ENCODE results near the gene MRPS26.
"Not testable (repeated sequence)": the region's sequence is repeated elsewhere in the genome, so short reads cannot be mapped to it uniquely, and the experiment has no call there.

The MRPS26 gene

GRCh38 chr20:3043322-3043721 lies 2.5 kb upstream of the MRPS26 start, which contains the start of gene GNRH2:
TSS of gene GNRH2 (plus strand) at chr20:3043622. CDS start at chr20:3044415, 793 bp downstream.
- no peak for DNase-seq

DNA sequence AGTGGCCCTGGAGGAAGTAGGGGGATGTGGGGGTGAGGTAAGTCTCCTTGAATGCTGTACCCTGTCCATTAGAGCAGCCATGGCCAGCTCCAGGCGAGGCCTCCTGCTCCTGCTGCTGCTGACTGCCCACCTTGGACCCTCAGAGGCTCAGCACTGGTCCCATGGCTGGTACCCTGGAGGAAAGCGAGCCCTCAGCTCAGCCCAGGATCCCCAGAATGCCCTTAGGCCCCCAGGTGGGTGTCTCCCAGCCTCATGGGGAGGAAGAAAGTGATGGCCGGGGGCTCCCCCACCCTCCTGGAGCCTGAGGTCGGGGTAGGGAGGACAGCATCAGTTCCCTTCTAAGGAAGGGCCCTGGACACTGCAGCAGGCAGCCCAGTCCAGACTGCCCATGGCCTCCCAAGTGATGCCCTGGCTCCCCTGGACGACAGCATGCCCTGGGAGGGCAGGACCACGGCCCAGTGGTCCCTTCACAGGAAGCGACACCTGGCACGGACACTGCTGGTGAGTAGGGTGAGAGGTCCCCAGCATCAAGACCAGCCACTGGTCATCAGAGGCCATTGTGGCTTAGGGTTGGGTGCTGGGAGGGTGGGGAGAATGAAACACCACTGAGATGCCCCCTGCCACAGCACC lies 1.4 kb upstream of the MRPS26 start:
- no peak for DNase-seq

DNA sequence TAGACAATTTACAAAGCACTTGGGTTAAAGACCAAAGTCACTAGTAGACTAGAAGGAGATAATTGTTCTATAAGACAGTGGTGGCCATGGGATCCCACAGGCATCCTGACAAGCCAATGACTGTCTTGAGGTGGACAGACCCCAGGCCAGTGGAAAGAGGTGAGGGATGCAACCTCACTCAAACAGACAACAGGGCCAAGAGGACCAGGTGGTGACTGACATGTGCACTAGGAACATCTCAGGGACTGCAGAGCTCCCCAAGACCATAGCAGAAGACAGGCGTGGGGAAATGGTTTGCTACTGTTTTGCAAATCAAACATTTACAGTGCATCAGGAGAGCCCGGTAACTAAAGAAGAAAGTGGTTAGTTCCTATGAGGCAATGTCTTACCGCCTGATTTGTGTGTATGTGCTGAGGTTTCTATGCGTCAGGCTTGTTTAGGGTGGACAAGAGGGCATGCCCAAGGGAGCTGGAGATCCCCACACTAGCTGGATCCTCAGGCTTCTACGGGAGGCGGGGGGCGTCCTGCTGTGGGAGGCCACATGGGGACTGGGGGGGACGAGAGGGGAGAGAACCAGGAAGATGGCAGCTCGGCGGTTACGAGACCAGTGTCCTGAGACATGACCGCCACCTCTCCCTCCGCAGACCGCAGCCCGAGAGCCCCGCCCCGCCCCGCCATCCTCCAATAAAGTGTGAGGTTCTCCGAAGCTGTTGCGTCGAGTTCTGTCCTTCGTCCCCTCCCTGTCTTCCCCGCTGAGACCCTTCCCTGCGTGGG lies 623 bp upstream of the MRPS26 start:
- DNase-seq: peak; percentile 90

- DNase-seq: peak; percentile 93
Measured at GRCh38 chr20:3046677-3047462, 1.0 kb downstream of the MRPS26 start.

GRCh38 chr20:3047486-3048419 lies 1.9 kb downstream of the MRPS26 start:
- no peak for DNase-seq

DNA sequence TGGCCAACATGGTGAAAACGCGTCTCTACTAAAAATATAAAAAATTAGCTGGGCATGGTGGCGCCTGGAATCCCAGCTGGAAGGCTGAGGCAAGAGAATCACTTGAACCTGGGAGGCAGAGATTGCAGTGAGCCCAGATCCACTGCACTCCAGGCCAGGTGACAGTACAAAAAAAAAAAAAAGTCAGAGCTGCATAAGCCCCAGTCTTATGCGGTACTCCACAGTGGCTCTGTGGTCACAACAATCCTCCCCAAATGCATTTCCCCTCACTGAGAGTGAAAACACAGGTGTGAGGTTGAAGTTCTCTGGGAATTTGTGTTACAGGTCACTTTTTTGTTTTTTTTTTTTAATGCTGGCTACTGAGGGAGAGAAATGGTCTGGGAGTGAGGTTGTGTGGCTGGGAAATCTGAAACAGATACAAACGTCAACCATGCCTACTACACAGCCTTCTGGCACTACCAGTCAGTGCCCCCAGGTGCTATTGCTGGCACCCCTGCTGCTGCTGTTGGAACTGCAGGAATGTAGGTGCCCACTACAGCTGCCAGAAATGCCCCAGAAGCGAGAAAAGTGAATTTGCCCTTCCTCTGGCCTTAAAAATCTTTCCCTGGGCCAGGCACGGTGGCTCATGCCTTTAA lies 5.7 kb downstream of the MRPS26 start:
- no peak for DNase-seq

DNA sequence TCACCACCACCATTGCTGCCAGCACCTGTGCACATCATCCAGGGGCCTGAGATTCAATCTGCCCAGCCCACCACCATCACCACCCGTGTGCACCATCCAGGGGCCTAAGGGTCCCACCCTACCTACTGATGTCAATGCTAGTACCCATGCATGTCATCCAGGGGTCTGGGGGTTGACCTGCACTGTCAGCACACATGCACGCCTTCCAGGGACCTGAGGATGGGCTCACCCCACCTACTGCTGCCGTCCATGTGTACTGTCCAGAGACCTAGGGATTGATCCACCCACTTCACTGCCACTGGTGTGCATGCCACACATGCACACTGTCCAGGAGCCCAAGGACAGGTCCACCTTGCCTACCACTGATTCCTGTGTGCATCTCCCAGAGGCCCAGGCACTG lies 13.6 kb downstream of the MRPS26 start:
- DNase-seq: no peak

- not testable (repeated sequence) for DNase-seq
Measured at GRCh38 chr20:3064119-3064518, 18.3 kb downstream of the MRPS26 start.

GRCh38 chr20:3067139-3068014 lies 21.5 kb downstream of the MRPS26 start:
- DNase-seq: no peak

GRCh38 chr20:3068075-3068474 lies 22.2 kb downstream of the MRPS26 start:
- no peak for DNase-seq

DNA sequence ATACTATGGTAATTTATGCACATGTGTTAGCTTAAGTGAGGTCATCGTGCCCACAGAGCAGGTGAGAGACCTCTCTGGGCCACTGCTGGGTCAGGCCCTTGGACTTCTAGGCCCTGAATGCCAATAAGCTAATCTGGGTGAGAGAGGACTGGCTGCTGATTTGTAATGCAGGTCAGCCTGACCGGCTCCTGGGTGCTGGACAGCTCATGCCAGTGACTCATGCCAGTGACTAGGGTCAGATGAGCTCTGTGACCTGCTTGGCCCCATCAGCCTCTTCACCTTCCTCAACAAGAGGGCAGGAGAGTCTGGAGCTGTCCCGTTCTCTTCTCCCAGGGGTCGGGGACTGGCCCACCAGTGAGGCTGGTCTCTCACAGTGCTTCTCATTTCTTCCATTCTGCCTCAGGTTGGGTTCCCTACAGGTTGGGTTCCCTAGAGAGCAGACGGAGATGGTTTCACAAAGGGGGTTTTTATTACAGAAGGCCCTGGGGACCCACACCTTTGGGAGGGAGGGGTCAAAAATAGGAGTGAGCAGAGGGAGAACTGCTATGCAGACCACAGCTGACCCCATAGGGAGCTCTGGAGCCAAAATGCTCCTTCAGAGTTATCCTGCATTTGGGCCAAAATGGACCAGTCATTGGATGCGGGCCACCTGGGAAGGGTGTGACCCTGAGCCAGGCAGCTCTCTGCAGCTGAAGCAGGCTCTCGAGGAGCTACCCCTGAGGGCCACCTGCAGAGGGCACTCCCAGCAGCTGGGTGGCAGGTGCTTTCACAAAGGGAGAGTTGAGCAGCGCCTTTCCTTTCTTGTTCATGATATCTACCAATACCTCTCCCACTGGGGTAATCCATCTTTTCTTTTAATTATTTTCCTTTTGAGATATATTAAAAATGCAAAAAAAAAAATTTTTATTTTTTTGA lies 23.4 kb downstream of the MRPS26 start:
- DNase-seq: peak; percentile 65

DNA sequence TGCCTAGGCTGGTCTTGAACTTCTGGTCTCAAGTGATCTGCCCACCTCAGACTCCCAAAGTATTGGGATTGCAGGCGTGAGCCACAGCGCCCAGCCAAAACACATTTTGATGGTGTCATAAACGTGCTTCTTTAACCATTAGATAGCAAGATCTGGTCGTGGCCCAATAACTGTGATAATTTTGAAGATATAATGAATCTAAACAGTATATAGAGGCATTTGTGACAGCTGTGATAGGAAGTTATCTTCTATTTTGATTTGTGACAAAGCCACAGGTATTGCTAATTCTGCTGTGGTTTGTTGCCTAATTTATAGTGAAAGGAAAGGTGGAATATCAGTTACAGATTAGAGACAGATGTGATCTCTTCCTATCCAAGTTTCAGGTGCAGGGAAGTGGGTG lies 24.9 kb downstream of the MRPS26 start:
- DNase-seq: no peak

GRCh38 chr20:3071266-3071609 lies 25.4 kb downstream of the MRPS26 start:
- no peak for DNase-seq

DNA sequence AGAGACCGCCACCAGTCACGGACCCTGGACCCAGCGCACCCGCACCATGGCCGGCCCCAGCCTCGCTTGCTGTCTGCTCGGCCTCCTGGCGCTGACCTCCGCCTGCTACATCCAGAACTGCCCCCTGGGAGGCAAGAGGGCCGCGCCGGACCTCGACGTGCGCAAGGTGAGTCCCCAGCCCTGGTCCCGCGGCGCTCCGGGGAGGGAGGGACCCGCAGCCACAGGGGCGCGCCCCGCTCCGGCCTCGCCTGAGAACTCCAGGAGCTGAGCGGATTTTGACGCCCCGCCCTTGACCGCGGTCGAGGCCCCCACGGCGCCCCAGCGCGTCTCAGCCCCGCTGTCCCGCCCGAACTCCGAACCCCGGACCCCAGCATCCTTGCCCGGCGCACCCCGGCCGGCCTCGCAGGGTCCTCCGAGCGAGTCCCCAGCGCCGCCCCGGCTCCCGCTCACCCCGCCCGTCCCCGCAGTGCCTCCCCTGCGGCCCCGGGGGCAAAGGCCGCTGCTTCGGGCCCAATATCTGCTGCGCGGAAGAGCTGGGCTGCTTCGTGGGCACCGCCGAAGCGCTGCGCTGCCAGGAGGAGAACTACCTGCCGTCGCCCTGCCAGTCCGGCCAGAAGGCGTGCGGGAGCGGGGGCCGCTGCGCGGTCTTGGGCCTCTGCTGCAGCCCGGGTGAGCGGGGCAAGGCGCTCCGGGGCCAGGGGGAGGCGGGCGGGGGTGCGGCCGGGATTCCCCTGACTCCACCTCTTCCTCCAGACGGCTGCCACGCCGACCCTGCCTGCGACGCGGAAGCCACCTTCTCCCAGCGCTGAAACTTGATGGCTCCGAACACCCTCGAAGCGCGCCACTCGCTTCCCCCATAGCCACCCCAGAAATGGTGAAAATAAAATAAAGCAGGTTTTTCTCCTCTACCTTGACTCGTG lies 26.0 kb downstream of the MRPS26 start, which contains the start of gene OXT:
TSS of gene OXT (plus strand) at position 11 of the 920 bp plus-strand sequence. CDS start at position 47, 36 bp downstream.
- DNase-seq: no peak

DNA sequence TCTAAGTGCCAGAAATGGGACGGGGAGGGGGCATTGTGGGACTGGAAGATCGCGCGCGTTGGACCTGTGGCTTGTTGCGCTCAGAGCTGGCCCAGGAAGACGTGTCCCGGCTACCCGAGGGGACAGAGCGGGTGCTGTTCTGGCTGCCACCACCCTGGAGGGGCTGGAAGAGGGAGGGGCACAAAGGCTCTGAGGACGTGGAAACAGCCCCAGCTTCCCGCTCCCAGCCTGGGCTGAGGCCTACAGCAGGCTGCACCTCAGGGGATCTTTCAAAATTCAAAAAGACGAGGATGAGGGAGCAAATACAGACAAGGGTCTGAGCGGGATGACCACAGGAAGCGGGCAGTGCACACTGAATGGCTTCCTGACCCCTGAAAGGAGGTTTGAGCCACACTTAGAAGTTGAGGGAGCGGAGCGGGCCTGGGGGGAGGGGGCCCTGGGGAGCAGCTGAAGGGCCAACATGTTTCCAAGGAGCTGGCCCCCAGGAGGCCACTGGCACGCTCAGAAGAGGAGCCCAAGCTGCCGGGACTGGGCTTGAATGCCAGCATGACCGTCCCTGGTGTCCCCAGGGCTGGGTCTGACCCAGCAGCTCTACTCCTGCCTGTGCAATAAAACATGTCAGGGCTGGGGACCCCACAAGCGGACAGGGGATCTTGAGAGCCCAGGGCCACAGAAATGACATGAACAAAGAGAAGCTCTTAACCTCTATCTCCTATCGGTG lies 26.8 kb downstream of the MRPS26 start:
- no peak for DNase-seq

- not testable (repeated sequence) for DNase-seq
Measured at GRCh38 chr20:3073251-3073643, 27.4 kb downstream of the MRPS26 start.

- DNase-seq: peak; percentile 28
Measured at GRCh38 chr20:3074812-3075211, 29.0 kb downstream of the MRPS26 start.

DNA sequence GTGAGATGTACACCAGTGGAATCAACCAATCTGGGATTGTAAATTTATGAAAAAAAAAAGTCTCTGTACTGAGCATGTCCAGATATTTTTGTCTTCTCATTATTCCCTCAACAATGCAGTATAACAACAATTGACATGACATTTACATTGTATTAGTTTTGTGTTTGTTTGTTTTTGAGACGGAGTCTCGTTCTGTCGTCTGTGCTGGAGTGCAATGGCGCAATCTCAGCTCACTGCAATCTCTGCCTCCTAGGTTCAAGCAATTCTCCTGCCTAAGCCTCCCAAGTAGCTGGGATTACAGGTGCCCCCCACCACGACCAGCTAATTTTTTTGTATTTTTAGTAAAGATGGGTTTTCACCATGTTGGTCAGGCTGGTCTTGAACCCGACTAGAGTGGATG lies 29.5 kb downstream of the MRPS26 start:
- DNase-seq: not testable (repeated sequence)

All from NCI-H510A (cell line).